HG03342 (cell line): Measurements from ENCODE around the gene NUS1.
A peak's percentile ranks its signal among the peaks of the same experiment; 100 is the strongest.
"Not testable (repeated sequence)": the region's sequence is repeated elsewhere in the genome, so short reads cannot be mapped to it uniquely, and the experiment has no call there.

Source experiments
- ATAC-seq: cut with Tn5 transposase; IDR thresholded peaks from one replicate; pipeline ENCODE4 v1.9.1; 2021; ENCODE audit warnings: mild to moderate bottlenecking, moderate library complexity; ENCODE audit not compliant: unreplicated experiment

The NUS1 gene

GRCh38 chr6:117674991-117675657 lies at the start of gene NUS1:
Gene NUS1 (plus strand): TSS chr6:117675469. CDS start chr6:117675671, 202 bp downstream.
- peak; percentile 98 for ATAC-seq

GRCh38 chr6:117627533-117627932 lies 47.7 kb upstream of the NUS1 start:
- ATAC-seq, result no peak

- no peak for ATAC-seq
Measured at GRCh38 chr6:117629119-117629660, 46.1 kb upstream of the NUS1 start.

- ATAC-seq, result no peak
Measured at GRCh38 chr6:117637770-117638169, 37.5 kb upstream of the NUS1 start.

- no peak for ATAC-seq
Measured at GRCh38 chr6:117642976-117643375, 32.3 kb upstream of the NUS1 start.

GRCh38 chr6:117651984-117652383 lies 23.3 kb upstream of the NUS1 start:
- not testable (repeated sequence) for ATAC-seq

- ATAC-seq, result no peak
Measured at GRCh38 chr6:117653949-117654348, 21.3 kb upstream of the NUS1 start.

GRCh38 chr6:117655380-117655779 lies 19.9 kb upstream of the NUS1 start:
- no peak for ATAC-seq

GRCh38 chr6:117666881-117667280 lies 8.4 kb upstream of the NUS1 start:
- ATAC-seq, result no peak

- ATAC-seq, result no peak
Measured at GRCh38 chr6:117668736-117669135, 6.5 kb upstream of the NUS1 start.

GRCh38 chr6:117674503-117674902 lies 766 bp upstream of the NUS1 start:
- no peak for ATAC-seq

GRCh38 chr6:117675658-117676301 lies 511 bp downstream of the NUS1 start:
- peak; percentile 22 for ATAC-seq

GRCh38 chr6:117676577-117677218 lies 1.4 kb downstream of the NUS1 start:
- ATAC-seq, result no peak

GRCh38 chr6:117677553-117678141 lies 2.4 kb downstream of the NUS1 start:
- ATAC-seq, result no peak

GRCh38 chr6:117681162-117681741 lies 6.0 kb downstream of the NUS1 start:
- ATAC-seq, result no peak

- ATAC-seq, result no peak
Measured at GRCh38 chr6:117684749-117685148, 9.5 kb downstream of the NUS1 start.

- ATAC-seq, result no peak
Measured at GRCh38 chr6:117685359-117685758, 10.1 kb downstream of the NUS1 start.

- no peak for ATAC-seq
Measured at GRCh38 chr6:117687021-117687648, 11.9 kb downstream of the NUS1 start.

GRCh38 chr6:117689584-117689983 lies 14.3 kb downstream of the NUS1 start:
- not testable (repeated sequence) for ATAC-seq

- ATAC-seq, result no peak
Measured at GRCh38 chr6:117706504-117706903, 31.2 kb downstream of the NUS1 start.
